MM.1S (cell line): ENCODE measurements around the gene C8A.

Experiments used
- DNase-seq: peaks from one replicate; pipeline ENCODE4 v3.0.0-alpha.2; 2015
- H2AFZ ChIP-seq: fragments of 300-600 bp; sonication (generic); 2 replicates; pipeline ENCODE4 v1.6.0; 2016; ENCODE audit warnings: antibody characterized with exemption, low read length
- H3F3A ChIP-seq: fragments of 300-600 bp; sonication (generic); 2 replicates; pipeline ENCODE4 v1.6.1; 2016; ENCODE audit warnings: mild to moderate bottlenecking, antibody characterized with exemption, low read length, moderate library complexity, mixed read lengths; ENCODE audit not compliant: insufficient read depth
- H3K27ac ChIP-seq: fragments of 300-600 bp; sonication (generic); 2 replicates; pipeline ENCODE4 v1.5.1; 2016; ENCODE audit warnings: mild to moderate bottlenecking, low read length
- H3K27me3 ChIP-seq: fragments of 300-600 bp; sonication (generic); replicated peaks from 2 replicates; pipeline ENCODE4 v1.6.0; 2016; ENCODE audit warnings: low read length; ENCODE audit not compliant: insufficient read depth
- H3K36me3 ChIP-seq: fragments of 300-600 bp; sonication (generic); replicated peaks from 2 replicates; pipeline ENCODE4 v1.6.1; 2016; ENCODE audit warnings: mild to moderate bottlenecking, low read length, mixed read lengths; ENCODE audit not compliant: insufficient read depth
- H3K4me1 ChIP-seq: fragments of 300-600 bp; sonication (generic); 2 replicates; pipeline ENCODE4 v1.6.1; 2016; ENCODE audit warnings: low read length, mixed read lengths
- H3K4me2 ChIP-seq: fragments of 300-600 bp; sonication (generic); 2 replicates; pipeline ENCODE4 v1.6.0; 2016; ENCODE audit warnings: low read depth, low read length
- H3K4me3 ChIP-seq: fragments of 300-600 bp; sonication (generic); 2 replicates; pipeline ENCODE4 v1.5.1; 2016; ENCODE audit warnings: low read length, mixed read lengths
- H3K79me2 ChIP-seq: fragments of 300-600 bp; sonication (generic); 2 replicates; pipeline ENCODE4 v1.6.1; 2016; ENCODE audit warnings: mixed run types, low read length, mixed read lengths
- H3K9ac ChIP-seq: fragments of 300-600 bp; sonication (generic); 2 replicates; pipeline ENCODE4 v1.6.1; 2016; ENCODE audit warnings: low read length, mixed read lengths
- H3K9me2 ChIP-seq: fragments of 300-600 bp; sonication (generic); replicated peaks from 2 replicates; pipeline ENCODE4 v1.6.1; 2016; ENCODE audit warnings: mild to moderate bottlenecking, low read length, mixed read lengths; ENCODE audit not compliant: insufficient read depth
- H3K9me3 ChIP-seq: fragments of 300-600 bp; sonication (generic); replicated peaks from 2 replicates; pipeline ENCODE4 v1.6.1; 2016; ENCODE audit warnings: mild to moderate bottlenecking, low read length, mixed read lengths; ENCODE audit not compliant: insufficient read depth
- H4K20me1 ChIP-seq: fragments of 300-600 bp; sonication (generic); 2 replicates; pipeline ENCODE4 v1.6.1; 2016; ENCODE audit warnings: mild to moderate bottlenecking, low read length, moderate library complexity, mixed read lengths; ENCODE audit not compliant: insufficient read depth
- EZH2 ChIP-seq: fragments of 300-600 bp; sonication (generic); optimal IDR thresholded peaks from 2 replicates; pipeline ENCODE3; 2017; ENCODE audit warnings: low read depth, mild to moderate bottlenecking, antibody characterized with exemption, low read length, mixed read lengths
- EZH2phosphoT487 ChIP-seq: fragments of 300-600 bp; sonication (generic); IDR thresholded peaks from 2 replicates; pipeline ENCODE4 v1.6.1; 2018; ENCODE audit warnings: antibody characterized with exemption, low read length
- TF ChIP-seq, protein P1 (sequence below): fragments of 300-600 bp; sonication (generic); IDR thresholded peaks from 2 replicates; pipeline ENCODE4 v1.5.1; 2016; ENCODE audit warnings: antibody characterized with exemption, low read length, mixed read lengths

C8A gene

GRCh38 chr1:56864430-56864829, 9.8 kb downstream of the C8A start:
- DNase-seq = no peak
- H3K9me2 ChIP-seq = no peaks in the 10 kb centered on the region
- no peak overlapping the region for H3K9ac ChIP-seq
- no peak overlapping the region for H3K4me2 ChIP-seq
- H3K9me3 ChIP-seq = no peaks in the 10 kb centered on the region
- no peaks in the 10 kb centered on the region for H4K20me1 ChIP-seq
- H3F3A ChIP-seq = no peaks in the 10 kb centered on the region
- H3K27ac ChIP-seq = no peak overlapping the region
- TF ChIP-seq EZH2phosphoT487 (no peak), EZH2 (no peak)
- TF ChIP-seq, protein P1, sequence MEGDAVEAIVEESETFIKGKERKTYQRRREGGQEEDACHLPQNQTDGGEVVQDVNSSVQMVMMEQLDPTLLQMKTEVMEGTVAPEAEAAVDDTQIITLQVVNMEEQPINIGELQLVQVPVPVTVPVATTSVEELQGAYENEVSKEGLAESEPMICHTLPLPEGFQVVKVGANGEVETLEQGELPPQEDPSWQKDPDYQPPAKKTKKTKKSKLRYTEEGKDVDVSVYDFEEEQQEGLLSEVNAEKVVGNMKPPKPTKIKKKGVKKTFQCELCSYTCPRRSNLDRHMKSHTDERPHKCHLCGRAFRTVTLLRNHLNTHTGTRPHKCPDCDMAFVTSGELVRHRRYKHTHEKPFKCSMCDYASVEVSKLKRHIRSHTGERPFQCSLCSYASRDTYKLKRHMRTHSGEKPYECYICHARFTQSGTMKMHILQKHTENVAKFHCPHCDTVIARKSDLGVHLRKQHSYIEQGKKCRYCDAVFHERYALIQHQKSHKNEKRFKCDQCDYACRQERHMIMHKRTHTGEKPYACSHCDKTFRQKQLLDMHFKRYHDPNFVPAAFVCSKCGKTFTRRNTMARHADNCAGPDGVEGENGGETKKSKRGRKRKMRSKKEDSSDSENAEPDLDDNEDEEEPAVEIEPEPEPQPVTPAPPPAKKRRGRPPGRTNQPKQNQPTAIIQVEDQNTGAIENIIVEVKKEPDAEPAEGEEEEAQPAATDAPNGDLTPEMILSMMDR = no peak
- H3K36me3 ChIP-seq = no peaks in the 10 kb centered on the region
- no peaks in the 10 kb centered on the region for H3K79me2 ChIP-seq
- H3K4me3 ChIP-seq = no peak overlapping the region
- no peaks in the 10 kb centered on the region for H3K27me3 ChIP-seq
- no peak overlapping the region for H2AFZ ChIP-seq
- no peaks in the 10 kb centered on the region for H3K4me1 ChIP-seq

GRCh38 chr1:56866656-56867055, 12.1 kb downstream of the C8A start:
- no peaks in the 10 kb centered on the region for H3K4me1 ChIP-seq

GRCh38 chr1:56867491-56867890, 12.9 kb downstream of the C8A start:
- H3K27ac ChIP-seq = no peak overlapping the region
- H3K27me3 ChIP-seq = no peaks in the 10 kb centered on the region
- DNase-seq = no peak
- H2AFZ ChIP-seq = no peak overlapping the region
- no peak overlapping the region for H3K4me3 ChIP-seq
- H3K9me2 ChIP-seq = no peaks in the 10 kb centered on the region
- H3K4me2 ChIP-seq = no peak overlapping the region
- H3K79me2 ChIP-seq = no peaks in the 10 kb centered on the region
- no peak for TF ChIP-seq EZH2phosphoT487
- no peak for TF ChIP-seq EZH2
- TF ChIP-seq, protein P1 = no peak
- no peaks in the 10 kb centered on the region for H3K36me3 ChIP-seq
- H4K20me1 ChIP-seq = no peaks in the 10 kb centered on the region
- H3K9me3 ChIP-seq = no peaks in the 10 kb centered on the region
- no peaks in the 10 kb centered on the region for H3K4me1 ChIP-seq
- no peak overlapping the region for H3K9ac ChIP-seq
- H3F3A ChIP-seq = no peaks in the 10 kb centered on the region

More at GRCh38 chr1:56866656-56867055, 12.1 kb downstream of the C8A start:
- no peaks in the 10 kb centered on the region for H3K27me3 ChIP-seq
- H3K9me3 ChIP-seq = no peaks in the 10 kb centered on the region
- H4K20me1 ChIP-seq = no peaks in the 10 kb centered on the region
- no peaks in the 10 kb centered on the region for H3F3A ChIP-seq
- no peak overlapping the region for H3K9ac ChIP-seq
- no peaks in the 10 kb centered on the region for H3K79me2 ChIP-seq
- no peaks in the 10 kb centered on the region for H3K36me3 ChIP-seq
- H3K4me3 ChIP-seq = no peak overlapping the region
- DNase-seq = no peak
- no peak overlapping the region for H3K4me2 ChIP-seq
- H3K9me2 ChIP-seq = no peaks in the 10 kb centered on the region
- no peak overlapping the region for H3K27ac ChIP-seq
- no peak overlapping the region for H2AFZ ChIP-seq
- TF ChIP-seq, protein P1 = no peak
- TF ChIP-seq EZH2 (no peak), EZH2phosphoT487 (no peak)
